Fibroblast of lung (primary cell): ENCODE measurements around the gene GRM8.

Source experiments
- EZH2 ChIP-seq: IDR thresholded peaks from 2 replicates; pipeline ENCODE4 v1.5.1; 2012; ENCODE audit warnings: low read length, control low read depth, mild to moderate bottlenecking; ENCODE audit errors: missing control alignments
- TF ChIP-seq, protein P1 (sequence below), 2 donors: IDR thresholded peaks in 1 of 2; conservative IDR thresholded peaks in 1 of 2; 1 replicate in 1 of 2; 2 replicates in 1 of 2; pipeline ENCODE4 v1.5.1; 2011 to 2012; ENCODE audit warnings: low read length in 2 of 2, control low read depth in 1 of 2, inconsistent platforms in 1 of 2, low read depth in 1 of 2, mild to moderate bottlenecking in 1 of 2

- TF ChIP-seq, protein P1, sequence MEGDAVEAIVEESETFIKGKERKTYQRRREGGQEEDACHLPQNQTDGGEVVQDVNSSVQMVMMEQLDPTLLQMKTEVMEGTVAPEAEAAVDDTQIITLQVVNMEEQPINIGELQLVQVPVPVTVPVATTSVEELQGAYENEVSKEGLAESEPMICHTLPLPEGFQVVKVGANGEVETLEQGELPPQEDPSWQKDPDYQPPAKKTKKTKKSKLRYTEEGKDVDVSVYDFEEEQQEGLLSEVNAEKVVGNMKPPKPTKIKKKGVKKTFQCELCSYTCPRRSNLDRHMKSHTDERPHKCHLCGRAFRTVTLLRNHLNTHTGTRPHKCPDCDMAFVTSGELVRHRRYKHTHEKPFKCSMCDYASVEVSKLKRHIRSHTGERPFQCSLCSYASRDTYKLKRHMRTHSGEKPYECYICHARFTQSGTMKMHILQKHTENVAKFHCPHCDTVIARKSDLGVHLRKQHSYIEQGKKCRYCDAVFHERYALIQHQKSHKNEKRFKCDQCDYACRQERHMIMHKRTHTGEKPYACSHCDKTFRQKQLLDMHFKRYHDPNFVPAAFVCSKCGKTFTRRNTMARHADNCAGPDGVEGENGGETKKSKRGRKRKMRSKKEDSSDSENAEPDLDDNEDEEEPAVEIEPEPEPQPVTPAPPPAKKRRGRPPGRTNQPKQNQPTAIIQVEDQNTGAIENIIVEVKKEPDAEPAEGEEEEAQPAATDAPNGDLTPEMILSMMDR (conservative IDR thresholded peaks at IDR 0.05 in 1 of 2, IDR thresholded peaks at IDR 0.05 in 1 of 2; ENCODE audit: low read depth in 1 of 2, low read length in 2 of 2), result no peak
- TF ChIP-seq EZH2, result no peak
Measured at GRCh38 chr7:126657137-126657536, 595.6 kb downstream of the GRM8 start.
